Measurements from ENCODE around the gene CLCN5.

CLCN5 gene

GRCh38 chrX:50036426-50036825, 114.0 kb downstream of the CLCN5 start:
- CTCF ChIA-PET, result no interaction called here
- POLR2A ChIA-PET, result no interaction called here
- DNase-seq (ENCODE audit: extremely low spot score), result no peak
- TF ChIP-seq FOXK2 (IDR thresholded peaks at IDR 0.05) (no peak), FOXA1 (IDR thresholded peaks at IDR 0.05) (no peak), TARDBP (IDR thresholded peaks at IDR 0.05) (no peak), FOXM1 (IDR thresholded peaks at IDR 0.05; ENCODE audit: borderline replicate concordance) (no peak), SP1 (IDR thresholded peaks at IDR 0.05) (no peak), ARNT (IDR thresholded peaks at IDR 0.05) (no peak), L3MBTL2 (conservative IDR thresholded peaks at IDR 0.05) (no peak), CTBP1 (IDR thresholded peaks at IDR 0.05; ENCODE audit: borderline replicate concordance) (no peak), HDGF (IDR thresholded peaks at IDR 0.05; ENCODE audit: borderline replicate concordance) (no peak), ELF4 (IDR thresholded peaks at IDR 0.05) (no peak), LEF1 (IDR thresholded peaks at IDR 0.05; ENCODE audit: borderline replicate concordance) (no peak), ZNF384 (IDR thresholded peaks at IDR 0.05) (no peak), SUZ12 (IDR thresholded peaks at IDR 0.05) (no peak), NFRKB (IDR thresholded peaks at IDR 0.05) (no peak), BHLHE40 (IDR thresholded peaks at IDR 0.05; ENCODE audit: borderline replicate concordance) (no peak), PKNOX1 (IDR thresholded peaks at IDR 0.05) (no peak)

- no peak for DNase-seq (ENCODE audit: extremely low spot score)
- no peak for TF ChIP-seq FOXA1 (IDR thresholded peaks at IDR 0.05)
- no peak for TF ChIP-seq HDGF (IDR thresholded peaks at IDR 0.05; ENCODE audit: borderline replicate concordance)
- no peak for TF ChIP-seq ELF4 (IDR thresholded peaks at IDR 0.05)
- no peak for TF ChIP-seq CTBP1 (IDR thresholded peaks at IDR 0.05; ENCODE audit: borderline replicate concordance)
- no peak for TF ChIP-seq ZNF384 (IDR thresholded peaks at IDR 0.05)
- no peak for TF ChIP-seq L3MBTL2 (conservative IDR thresholded peaks at IDR 0.05)
- no peak for TF ChIP-seq SP1 (IDR thresholded peaks at IDR 0.05)
- no peak for TF ChIP-seq LEF1 (IDR thresholded peaks at IDR 0.05; ENCODE audit: borderline replicate concordance)
- no peak for TF ChIP-seq TARDBP (IDR thresholded peaks at IDR 0.05)
- no peak for TF ChIP-seq FOXM1 (IDR thresholded peaks at IDR 0.05; ENCODE audit: borderline replicate concordance)
- TF ChIP-seq ARNT (IDR thresholded peaks at IDR 0.05), result no peak
- no peak for TF ChIP-seq FOXK2 (IDR thresholded peaks at IDR 0.05)
- TF ChIP-seq PKNOX1 (IDR thresholded peaks at IDR 0.05), result no peak
- TF ChIP-seq NFRKB (IDR thresholded peaks at IDR 0.05), result no peak
- POLR2A ChIA-PET, result no interaction called here
- CTCF ChIA-PET, result no interaction called here
Observed at GRCh38 chrX:50045823-50046222, 123.4 kb downstream of the CLCN5 start.

GRCh38 chrX:50049228-50049627, 126.8 kb downstream of the CLCN5 start:
- TF ChIP-seq PKNOX1 (IDR thresholded peaks at IDR 0.05) (no peak), SP1 (IDR thresholded peaks at IDR 0.05) (no peak)
- no peak for DNase-seq (ENCODE audit: extremely low spot score)
- ChIA-PET CTCF (no interaction called here), POLR2A (no interaction called here)

GRCh38 chrX:50054147-50054546, 131.8 kb downstream of the CLCN5 start:
- no peak for DNase-seq (ENCODE audit: extremely low spot score)
- TF ChIP-seq CTBP1 (IDR thresholded peaks at IDR 0.05; ENCODE audit: borderline replicate concordance) (no peak), LEF1 (IDR thresholded peaks at IDR 0.05; ENCODE audit: borderline replicate concordance) (no peak), PKNOX1 (IDR thresholded peaks at IDR 0.05) (no peak), FOXA1 (IDR thresholded peaks at IDR 0.05) (no peak), FOXM1 (IDR thresholded peaks at IDR 0.05; ENCODE audit: borderline replicate concordance) (no peak), ZNF384 (IDR thresholded peaks at IDR 0.05) (no peak), FOXK2 (IDR thresholded peaks at IDR 0.05) (no peak), NFRKB (IDR thresholded peaks at IDR 0.05) (no peak), L3MBTL2 (conservative IDR thresholded peaks at IDR 0.05) (no peak), HDGF (IDR thresholded peaks at IDR 0.05; ENCODE audit: borderline replicate concordance) (no peak), SUZ12 (IDR thresholded peaks at IDR 0.05) (no peak), ELF4 (IDR thresholded peaks at IDR 0.05) (no peak), ARNT (IDR thresholded peaks at IDR 0.05) (no peak), SP1 (IDR thresholded peaks at IDR 0.05) (no peak), TARDBP (IDR thresholded peaks at IDR 0.05) (no peak)
- ChIA-PET CTCF (no interaction called here), POLR2A (no interaction called here)

GRCh38 chrX:50066318-50066937, 144.0 kb downstream of the CLCN5 start:
- no peak for TF ChIP-seq FOXA1 (IDR thresholded peaks at IDR 0.05)
- no peak for TF ChIP-seq LEF1 (IDR thresholded peaks at IDR 0.05; ENCODE audit: borderline replicate concordance)
- TF ChIP-seq L3MBTL2 (conservative IDR thresholded peaks at IDR 0.05), result no peak
- TF ChIP-seq NFRKB (IDR thresholded peaks at IDR 0.05), result no peak
- TF ChIP-seq SUZ12 (IDR thresholded peaks at IDR 0.05), result no peak
- no peak for TF ChIP-seq TARDBP (IDR thresholded peaks at IDR 0.05)
- TF ChIP-seq FOXM1 (IDR thresholded peaks at IDR 0.05; ENCODE audit: borderline replicate concordance), result no peak
- no peak for TF ChIP-seq CTBP1 (IDR thresholded peaks at IDR 0.05; ENCODE audit: borderline replicate concordance)
- TF ChIP-seq SP1 (IDR thresholded peaks at IDR 0.05), result no peak
- TF ChIP-seq FOXK2 (IDR thresholded peaks at IDR 0.05), result no peak
- TF ChIP-seq ARNT (IDR thresholded peaks at IDR 0.05), result no peak
- no peak for DNase-seq (ENCODE audit: extremely low spot score)
- ChIA-PET CTCF (no interaction called here), POLR2A (interaction anchor here (0.8 kb wide), 1 partner anchor 187 kb away, joined by 3 read pairs; the partner anchor contains the start of gene USP27X)
